SU-DHL-6 (cell line): ENCODE measurements around the gene JUNB.

Experiments
- EZH2phosphoT487 ChIP-seq: fragments of 200-600 bp; sonication (generic), shearing (Covaris generic); conservative IDR thresholded peaks from 2 replicates; pipeline ENCODE4 v1.6.1; 2018; ENCODE audit warnings: mild to moderate bottlenecking, antibody characterized with exemption, low read length, moderate library complexity, mixed read lengths
- TF ChIP-seq, protein P1 (sequence below): fragments of 200-600 bp; sonication (generic); IDR thresholded peaks from one replicate; pipeline ENCODE4 v1.5.1; 2017; ENCODE audit warnings: antibody characterized with exemption, mild to moderate bottlenecking, low read length, moderate library complexity; ENCODE audit not compliant: insufficient read depth, poor library complexity, severe bottlenecking

DNA sequence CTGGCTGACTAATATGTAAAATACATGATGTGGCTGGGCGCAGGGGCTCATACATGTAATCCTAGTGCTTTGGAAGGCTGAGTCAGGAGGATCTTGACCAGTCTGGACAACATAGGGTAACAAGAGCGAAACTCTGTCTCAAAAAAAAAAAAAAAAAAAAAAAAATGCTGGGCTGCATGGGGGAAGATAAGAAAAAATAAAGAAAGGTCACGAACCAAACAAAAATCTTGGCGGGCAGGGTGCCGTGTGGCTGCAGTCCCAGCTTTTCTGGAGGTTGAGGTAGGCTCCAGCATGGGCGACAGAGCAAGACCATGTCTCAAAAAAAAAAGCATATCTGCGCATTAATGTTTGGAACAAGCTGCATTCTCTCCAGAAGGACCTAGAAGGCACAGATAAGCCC lies 23.8 kb downstream of the JUNB start:
- TF ChIP-seq, protein P1, sequence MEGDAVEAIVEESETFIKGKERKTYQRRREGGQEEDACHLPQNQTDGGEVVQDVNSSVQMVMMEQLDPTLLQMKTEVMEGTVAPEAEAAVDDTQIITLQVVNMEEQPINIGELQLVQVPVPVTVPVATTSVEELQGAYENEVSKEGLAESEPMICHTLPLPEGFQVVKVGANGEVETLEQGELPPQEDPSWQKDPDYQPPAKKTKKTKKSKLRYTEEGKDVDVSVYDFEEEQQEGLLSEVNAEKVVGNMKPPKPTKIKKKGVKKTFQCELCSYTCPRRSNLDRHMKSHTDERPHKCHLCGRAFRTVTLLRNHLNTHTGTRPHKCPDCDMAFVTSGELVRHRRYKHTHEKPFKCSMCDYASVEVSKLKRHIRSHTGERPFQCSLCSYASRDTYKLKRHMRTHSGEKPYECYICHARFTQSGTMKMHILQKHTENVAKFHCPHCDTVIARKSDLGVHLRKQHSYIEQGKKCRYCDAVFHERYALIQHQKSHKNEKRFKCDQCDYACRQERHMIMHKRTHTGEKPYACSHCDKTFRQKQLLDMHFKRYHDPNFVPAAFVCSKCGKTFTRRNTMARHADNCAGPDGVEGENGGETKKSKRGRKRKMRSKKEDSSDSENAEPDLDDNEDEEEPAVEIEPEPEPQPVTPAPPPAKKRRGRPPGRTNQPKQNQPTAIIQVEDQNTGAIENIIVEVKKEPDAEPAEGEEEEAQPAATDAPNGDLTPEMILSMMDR = no peak
- no peak for TF ChIP-seq EZH2phosphoT487
